ENCODE measurements around the gene SUN2.
"Not testable (repeated sequence)": the region's sequence is repeated elsewhere in the genome, so short reads cannot be mapped to it uniquely, and the experiment has no call there.

Gene SUN2

DNA sequence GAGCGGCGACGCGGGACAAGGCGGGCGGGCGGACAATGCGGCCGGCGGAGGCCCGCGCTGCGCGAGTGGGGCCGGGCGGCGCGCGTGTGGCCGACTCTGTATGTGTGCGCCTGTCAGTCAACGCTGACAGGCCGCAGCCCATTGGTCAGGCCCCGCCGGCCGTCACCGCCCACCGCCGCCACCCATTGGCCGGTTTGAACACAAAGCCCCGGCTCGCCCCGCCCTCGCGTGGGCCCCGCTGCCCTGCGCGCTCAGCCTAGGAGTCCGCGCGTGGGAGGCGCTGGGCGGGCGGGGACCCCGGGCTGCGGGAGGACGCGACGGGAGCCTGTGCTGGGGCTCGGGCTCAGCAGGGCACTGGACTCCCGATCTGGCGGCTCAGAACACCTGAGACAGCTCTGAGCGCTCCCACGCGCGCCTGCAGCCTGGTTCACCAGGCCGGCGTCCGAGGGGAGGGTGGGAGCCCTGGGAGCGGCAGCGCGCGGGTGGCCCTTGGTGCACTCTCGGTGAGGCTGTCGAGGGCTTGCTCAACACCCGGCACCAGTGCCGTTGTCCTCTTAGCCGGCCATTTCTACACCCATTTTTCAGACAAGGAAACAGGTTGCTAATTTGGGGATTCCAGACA, at the start of gene SUN2:
Gene SUN2, minus strand, starts transcription at position 88 of the 622 bp plus-strand sequence. CDS start 3,370 bp downstream, outside the sequence.
- peak; percentile 76 for DNase-seq

GRCh38 chr22:38805041-38805593, 49.3 kb upstream of the SUN2 start:
- not testable (repeated sequence) for DNase-seq

DNA sequence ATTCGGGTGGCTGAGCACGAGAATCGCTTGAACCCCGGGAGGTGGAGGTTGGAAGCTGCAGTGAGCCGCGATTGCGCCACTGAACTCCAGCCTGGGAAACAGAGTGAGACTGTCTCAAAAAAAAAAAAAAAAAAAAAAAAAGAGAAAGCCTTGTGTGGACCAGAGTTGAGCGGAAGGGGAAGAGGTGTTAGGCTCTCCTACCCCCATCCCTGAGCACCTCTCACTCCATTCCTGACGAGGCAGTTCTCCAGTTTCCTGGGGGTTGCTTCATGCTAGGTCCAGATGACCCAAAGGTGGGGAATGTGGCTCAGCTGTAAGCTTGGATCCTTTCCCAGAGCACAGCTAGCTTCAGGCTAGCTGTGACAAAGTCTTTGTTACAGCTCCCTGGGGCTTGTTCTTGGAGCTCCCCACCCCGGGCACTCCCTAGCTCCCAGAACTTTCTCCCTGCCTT, 46.9 kb upstream of the SUN2 start:
- DNase-seq = peak; percentile 78

DNA sequence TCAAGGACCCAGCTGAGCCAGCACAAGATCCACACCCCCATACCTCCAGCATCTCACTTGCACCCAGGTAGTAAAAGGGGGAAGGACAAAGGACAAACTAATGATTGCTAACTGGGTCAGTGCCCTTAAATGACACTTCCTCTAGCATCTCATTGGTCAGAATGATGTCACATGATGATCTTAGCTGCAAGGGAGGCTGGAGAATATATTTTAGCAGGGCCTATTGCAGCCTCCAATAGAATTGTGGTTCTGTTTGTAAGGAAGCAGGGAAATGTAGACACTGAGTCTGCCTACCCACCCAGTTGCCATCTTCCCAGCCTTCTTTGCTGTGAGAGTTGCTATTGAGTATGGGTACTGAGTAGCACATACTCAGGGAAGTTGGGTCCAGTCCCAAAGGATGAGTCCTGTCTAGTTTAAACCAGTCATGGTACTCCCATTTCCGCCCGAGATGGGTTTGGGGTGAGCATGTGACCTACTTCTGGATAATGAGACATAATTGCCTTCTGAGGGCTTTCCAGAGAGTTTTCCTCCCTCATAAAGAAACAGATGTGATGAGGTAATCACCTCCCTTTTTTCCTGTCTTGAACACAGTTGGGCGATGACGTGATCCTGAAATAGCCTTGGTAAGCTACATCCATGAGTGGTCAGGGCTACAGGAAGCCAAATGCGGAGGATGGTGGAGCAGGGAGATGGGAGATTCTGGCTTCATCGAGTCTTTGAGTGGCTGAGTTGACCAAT, 43.6 kb upstream of the SUN2 start:
- DNase-seq = no peak

DNA sequence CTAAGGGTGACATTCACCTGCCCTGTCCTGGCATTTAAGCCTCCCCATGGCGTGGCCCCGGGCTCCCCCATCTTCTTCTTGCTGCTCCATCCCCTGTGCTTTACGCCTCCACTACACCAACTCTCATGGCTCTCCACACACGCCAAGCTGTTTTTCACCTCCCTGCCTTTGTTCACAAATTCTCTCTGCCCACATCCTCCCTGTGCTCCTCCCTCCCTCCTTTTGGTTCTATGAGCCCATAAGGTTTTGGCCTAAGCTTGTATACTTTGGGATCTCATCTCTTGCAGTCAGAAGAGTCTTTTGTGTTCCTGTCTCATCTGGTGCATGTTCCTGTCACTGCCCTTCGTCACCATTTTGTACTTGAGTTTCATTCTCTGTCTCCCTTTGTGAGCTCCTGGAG, 42.7 kb upstream of the SUN2 start:
- DNase-seq = no peak

GRCh38 chr22:38796262-38796957, 40.6 kb upstream of the SUN2 start:
- no peak for DNase-seq

DNA sequence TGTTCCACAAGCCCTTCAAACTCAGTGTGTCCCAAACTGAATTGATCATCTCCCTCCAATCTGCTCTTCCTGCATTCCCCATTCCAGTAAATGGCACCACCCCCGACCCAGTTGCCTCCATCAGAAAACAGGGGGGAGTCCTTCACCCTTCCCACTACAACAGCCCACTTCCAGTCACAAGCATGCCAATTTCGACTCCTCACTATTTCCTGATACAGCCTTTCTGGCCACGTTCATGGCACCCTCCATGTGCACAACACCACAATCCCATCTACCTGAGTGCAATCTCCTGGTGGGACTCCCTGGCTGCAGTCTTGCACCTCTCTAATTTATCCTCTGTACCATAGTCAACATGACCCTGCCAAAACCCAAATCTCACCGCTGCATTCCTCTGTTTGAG, 39.8 kb upstream of the SUN2 start:
- DNase-seq = no peak

- peak; percentile 96 for DNase-seq
Measured at GRCh38 chr22:38793721-38794466, 38.1 kb upstream of the SUN2 start, which contains the start of gene DNAL4. TSS of gene DNAL4 (minus strand) at chr22:38794143. CDS start at chr22:38782731, 11,412 bp downstream.

DNA sequence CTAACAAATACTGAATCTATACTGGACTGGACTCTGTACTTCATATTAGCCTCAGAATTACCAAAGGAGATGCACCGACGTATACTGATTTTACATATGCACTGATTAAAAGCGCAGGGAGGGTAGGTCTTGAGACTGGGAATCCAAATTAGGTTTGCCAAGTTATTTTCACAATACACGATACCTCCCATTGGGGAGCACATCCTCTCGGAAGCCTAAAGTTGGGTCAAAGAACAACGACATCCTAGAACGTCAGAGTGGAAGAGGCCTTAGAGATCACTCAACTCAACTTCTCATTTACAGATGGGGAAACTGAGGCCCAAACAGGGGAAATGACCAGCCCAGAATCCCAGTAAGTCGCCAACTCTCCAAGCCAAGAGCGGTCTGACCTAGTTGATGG, 37.5 kb upstream of the SUN2 start:
- no peak for DNase-seq

GRCh38 chr22:38792833-38793232, 37.0 kb upstream of the SUN2 start:
- no peak for DNase-seq

- DNase-seq = no peak
Measured at GRCh38 chr22:38789606-38790005, 33.8 kb upstream of the SUN2 start.

DNA sequence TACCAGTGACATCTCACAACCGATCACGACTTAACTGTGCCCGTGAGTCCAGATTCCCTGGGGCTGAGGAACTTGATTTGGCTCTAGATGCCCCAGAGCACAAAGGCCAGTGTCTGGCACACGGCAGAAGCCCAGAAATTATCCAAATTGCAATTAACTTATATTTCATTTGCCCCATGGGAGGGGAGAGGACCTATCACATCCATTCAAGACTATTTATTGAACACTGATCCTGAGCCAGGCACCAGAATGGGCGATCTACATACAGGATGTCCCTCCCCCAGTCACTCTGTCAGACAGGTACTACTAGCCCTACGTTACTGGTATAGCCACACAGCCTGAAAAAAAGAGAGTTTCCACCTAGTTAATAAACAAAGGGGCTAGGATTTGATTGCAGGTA, 33.0 kb upstream of the SUN2 start:
- DNase-seq = no peak

DNA sequence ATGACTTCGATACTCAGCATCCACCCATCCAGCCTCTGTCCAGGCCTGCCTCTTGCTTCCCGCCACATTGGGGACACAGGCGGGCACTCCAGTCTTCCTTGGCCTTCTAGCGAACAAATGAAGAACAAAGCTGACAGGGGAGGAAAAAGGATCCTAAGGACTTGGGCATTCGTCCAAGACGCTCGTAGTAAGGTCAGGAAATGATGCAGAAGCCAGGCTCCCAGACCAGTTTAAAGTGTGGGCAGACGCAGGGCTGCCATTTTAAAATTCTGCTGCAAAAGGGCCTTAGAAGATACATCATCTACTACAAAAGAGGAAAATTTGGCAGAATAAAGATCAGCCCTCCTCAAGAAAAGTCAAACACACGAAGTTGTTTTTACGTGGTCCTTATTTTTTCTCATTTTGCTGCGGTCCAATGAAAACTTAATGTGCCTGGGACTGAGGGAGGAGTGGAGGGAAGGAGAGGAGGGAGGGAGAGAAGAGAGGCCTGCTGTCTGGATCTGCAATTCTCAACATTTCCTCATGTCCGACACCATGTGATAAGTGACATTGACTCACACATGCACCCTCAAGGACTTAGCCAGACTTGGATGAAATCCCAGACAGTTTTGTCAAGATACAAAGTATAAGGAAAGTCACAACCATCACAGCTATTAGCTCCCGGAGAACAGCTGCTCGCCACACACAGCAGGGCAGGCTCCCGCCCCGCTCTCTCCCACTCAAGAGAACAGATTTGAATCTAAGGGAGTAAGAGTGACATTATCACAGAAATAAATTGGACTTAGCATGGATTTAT, 32.4 kb upstream of the SUN2 start:
- peak; percentile 75 for DNase-seq

DNA sequence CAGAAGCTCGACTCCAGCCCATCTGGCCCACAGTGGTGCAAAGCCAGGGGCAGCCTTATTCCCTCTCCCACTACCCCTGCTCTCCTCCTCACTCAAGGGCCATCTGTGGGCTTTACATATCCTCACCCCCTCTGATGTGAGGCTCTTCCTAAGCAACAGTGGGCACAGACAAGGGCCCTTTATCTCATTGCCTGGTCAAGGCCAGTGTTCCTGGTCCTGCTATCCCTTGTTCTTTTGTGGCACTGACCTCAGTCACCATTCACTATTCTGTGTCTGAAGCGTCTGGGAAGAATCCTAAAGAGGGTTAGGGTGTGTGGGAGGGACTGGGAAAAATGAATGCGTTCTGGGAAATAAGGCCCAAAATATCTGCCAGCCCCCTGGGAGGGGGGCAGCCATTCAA, 30.8 kb upstream of the SUN2 start:
- no peak for DNase-seq

- no peak for DNase-seq
Measured at GRCh38 chr22:38784856-38785255, 29.1 kb upstream of the SUN2 start.

- DNase-seq = no peak
Measured at GRCh38 chr22:38784035-38784434, 28.2 kb upstream of the SUN2 start.

- no peak for DNase-seq
Measured at GRCh38 chr22:38783095-38783615, 27.4 kb upstream of the SUN2 start.

GRCh38 chr22:38782402-38783094, 26.8 kb upstream of the SUN2 start:
- DNase-seq = peak; percentile 33

GRCh38 chr22:38781033-38781432, 25.2 kb upstream of the SUN2 start:
- no peak for DNase-seq

DNA sequence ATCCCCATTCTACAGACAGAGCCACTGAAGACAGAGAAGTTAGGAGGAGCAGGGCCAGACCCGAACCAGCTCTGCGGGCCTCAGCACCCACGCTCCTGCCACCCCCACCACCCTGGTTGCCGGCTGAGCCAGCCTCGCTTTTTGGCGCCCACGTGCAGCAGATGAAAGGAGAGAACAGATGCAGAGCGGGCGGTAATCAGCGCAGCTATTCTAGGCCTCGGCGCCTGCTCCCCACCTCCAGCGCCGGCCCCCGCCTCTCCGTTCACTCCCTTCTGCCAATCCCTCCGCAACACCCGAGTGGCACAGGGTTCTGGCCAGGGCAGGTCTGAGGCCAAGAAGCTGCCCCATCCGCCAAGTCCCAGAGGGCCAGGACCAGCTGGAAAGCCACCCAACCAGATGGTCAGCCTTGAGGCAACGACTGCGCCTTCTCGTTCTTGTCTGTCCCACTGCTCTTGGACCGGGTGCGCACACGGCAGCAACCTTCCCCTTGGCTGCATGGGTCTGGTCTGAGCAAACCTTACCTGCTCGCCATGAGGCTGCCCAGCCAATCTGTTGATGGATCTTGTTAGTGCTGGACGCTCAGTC, 21.4 kb upstream of the SUN2 start:
- no peak for DNase-seq

DNA sequence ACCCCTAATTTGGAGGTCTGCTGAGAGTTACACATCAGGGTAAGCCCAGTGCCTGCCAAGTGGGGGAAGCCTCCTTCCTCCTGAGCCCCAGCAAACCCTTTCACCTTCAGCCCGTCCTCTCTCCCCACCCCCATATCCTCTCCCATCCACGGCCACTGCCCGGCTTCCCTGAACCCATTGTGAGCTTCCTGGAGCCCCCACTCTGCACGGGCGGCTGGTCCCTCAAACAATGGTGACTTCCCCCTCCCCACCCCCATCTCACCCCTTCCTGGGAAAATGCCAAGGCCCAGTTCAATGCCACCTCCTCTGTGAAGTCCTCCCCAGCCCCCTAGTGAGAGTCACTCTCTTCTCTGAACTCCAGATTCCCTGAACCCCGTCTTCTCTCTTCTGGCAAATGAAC, 20.3 kb upstream of the SUN2 start:
- no peak for DNase-seq

Data from amniotic stem cell (primary cell).